Stimulated activated naive CD8-positive, alpha-beta T cell treated with anti-CD3 and anti-CD28 coated beads, Interleukin-15, Interleukin-2, amounts not matched to agents 100 ng/mL and 50 ng/mL, for 24 hours (primary cell): ENCODE data around the gene GPC6.

Experiments used
- H3K27ac Mint-ChIP-seq: one replicate; pipeline ENCODE4 v1.8.0; 2021; ENCODE audit warnings: mild to moderate bottlenecking, mixed read lengths
- H3K27me3 Mint-ChIP-seq: one replicate; pipeline ENCODE4 v1.8.0; 2021; ENCODE audit warnings: mixed read lengths
- H3K36me3 Mint-ChIP-seq: one replicate; pipeline ENCODE4 v1.8.0; 2021; ENCODE audit warnings: low read depth, mixed read lengths
- H3K4me1 Mint-ChIP-seq: one replicate; pipeline ENCODE4 v1.8.0; 2021; ENCODE audit warnings: low read depth, mixed read lengths
- H3K4me3 Mint-ChIP-seq: one replicate; pipeline ENCODE4 v1.8.0; 2021; ENCODE audit warnings: mild to moderate bottlenecking, mixed read lengths
- H3K9me3 Mint-ChIP-seq: one replicate; pipeline ENCODE4 v1.8.0; 2021; ENCODE audit warnings: mixed read lengths

The GPC6 gene

GRCh38 chr13:93244918-93245280 lies 18.3 kb downstream of the GPC6 start:
- Mint-ChIP-seq H3K9me3 (peaks cover 7% of the 10 kb centered on the region), H3K27me3 (no peaks in the 10 kb centered on the region), H3K36me3 (no peaks in the 10 kb centered on the region), H3K27ac (no peak overlapping the region), H3K4me3 (no peak overlapping the region), H3K4me1 (no peaks in the 10 kb centered on the region)

GRCh38 chr13:93246069-93246468 lies 19.5 kb downstream of the GPC6 start:
- H3K27me3 Mint-ChIP-seq, result no peaks in the 10 kb centered on the region
- no peak overlapping the region for H3K27ac Mint-ChIP-seq
- no peak overlapping the region for H3K4me3 Mint-ChIP-seq
- no peaks in the 10 kb centered on the region for H3K4me1 Mint-ChIP-seq
- H3K9me3 Mint-ChIP-seq, result peaks cover 3% of the 10 kb centered on the region
- no peaks in the 10 kb centered on the region for H3K36me3 Mint-ChIP-seq

- H3K36me3 Mint-ChIP-seq, result no peaks in the 10 kb centered on the region
- H3K4me1 Mint-ChIP-seq, result no peaks in the 10 kb centered on the region
- H3K4me3 Mint-ChIP-seq, result no peak overlapping the region
- no peak overlapping the region for H3K27ac Mint-ChIP-seq
- H3K9me3 Mint-ChIP-seq, result no peaks in the 10 kb centered on the region
- no peaks in the 10 kb centered on the region for H3K27me3 Mint-ChIP-seq
Observed at GRCh38 chr13:93248627-93249047, 22.0 kb downstream of the GPC6 start.

- no peak overlapping the region for H3K4me3 Mint-ChIP-seq
- H3K4me1 Mint-ChIP-seq, result no peaks in the 10 kb centered on the region
- no peaks in the 10 kb centered on the region for H3K9me3 Mint-ChIP-seq
- no peaks in the 10 kb centered on the region for H3K36me3 Mint-ChIP-seq
- H3K27me3 Mint-ChIP-seq, result no peaks in the 10 kb centered on the region
- no peak overlapping the region for H3K27ac Mint-ChIP-seq
Observed at GRCh38 chr13:93249364-93250306, 23.0 kb downstream of the GPC6 start.

GRCh38 chr13:93254775-93255174 lies 28.2 kb downstream of the GPC6 start:
- H3K36me3 Mint-ChIP-seq, result no peaks in the 10 kb centered on the region
- H3K4me3 Mint-ChIP-seq, result no peak overlapping the region
- H3K27me3 Mint-ChIP-seq, result no peaks in the 10 kb centered on the region
- no peaks in the 10 kb centered on the region for H3K4me1 Mint-ChIP-seq
- H3K27ac Mint-ChIP-seq, result no peak overlapping the region
- H3K9me3 Mint-ChIP-seq, result peaks cover 3% of the 10 kb centered on the region

GRCh38 chr13:93256998-93257397 lies 30.4 kb downstream of the GPC6 start:
- H3K4me1 Mint-ChIP-seq, result no peaks in the 10 kb centered on the region
- peaks cover 3% of the 10 kb centered on the region for H3K9me3 Mint-ChIP-seq
- no peak overlapping the region for H3K4me3 Mint-ChIP-seq
- no peak overlapping the region for H3K27ac Mint-ChIP-seq
- H3K36me3 Mint-ChIP-seq, result no peaks in the 10 kb centered on the region
- no peaks in the 10 kb centered on the region for H3K27me3 Mint-ChIP-seq

GRCh38 chr13:93259527-93260080 lies 33.0 kb downstream of the GPC6 start:
- Mint-ChIP-seq H3K27ac (no peak overlapping the region), H3K9me3 (peaks cover 3% of the 10 kb centered on the region), H3K4me1 (no peaks in the 10 kb centered on the region), H3K4me3 (no peak overlapping the region), H3K27me3 (no peaks in the 10 kb centered on the region), H3K36me3 (no peaks in the 10 kb centered on the region)

- peaks cover 3% of the 10 kb centered on the region for H3K9me3 Mint-ChIP-seq
- H3K27me3 Mint-ChIP-seq, result no peaks in the 10 kb centered on the region
- H3K4me3 Mint-ChIP-seq, result no peak overlapping the region
- H3K36me3 Mint-ChIP-seq, result no peaks in the 10 kb centered on the region
- H3K4me1 Mint-ChIP-seq, result no peaks in the 10 kb centered on the region
- H3K27ac Mint-ChIP-seq, result no peak overlapping the region
Observed at GRCh38 chr13:93260591-93260990, 34.0 kb downstream of the GPC6 start.

- Mint-ChIP-seq H3K4me1 (no peaks in the 10 kb centered on the region), H3K27me3 (no peaks in the 10 kb centered on the region), H3K36me3 (no peaks in the 10 kb centered on the region), H3K4me3 (no peak overlapping the region), H3K9me3 (no peaks in the 10 kb centered on the region), H3K27ac (no peak overlapping the region)
Observed at GRCh38 chr13:93262729-93263345, 36.2 kb downstream of the GPC6 start.

GRCh38 chr13:93264876-93265275 lies 38.3 kb downstream of the GPC6 start:
- H3K36me3 Mint-ChIP-seq, result no peaks in the 10 kb centered on the region
- H3K4me3 Mint-ChIP-seq, result no peak overlapping the region
- no peak overlapping the region for H3K27ac Mint-ChIP-seq
- no peaks in the 10 kb centered on the region for H3K9me3 Mint-ChIP-seq
- no peaks in the 10 kb centered on the region for H3K4me1 Mint-ChIP-seq
- no peaks in the 10 kb centered on the region for H3K27me3 Mint-ChIP-seq

- H3K4me1 Mint-ChIP-seq, result no peaks in the 10 kb centered on the region
- no peaks in the 10 kb centered on the region for H3K27me3 Mint-ChIP-seq
- H3K9me3 Mint-ChIP-seq, result no peaks in the 10 kb centered on the region
- H3K4me3 Mint-ChIP-seq, result no peak overlapping the region
- H3K36me3 Mint-ChIP-seq, result no peaks in the 10 kb centered on the region
- no peak overlapping the region for H3K27ac Mint-ChIP-seq
Observed at GRCh38 chr13:93265800-93266199, 39.2 kb downstream of the GPC6 start.

GRCh38 chr13:93266681-93267080 lies 40.1 kb downstream of the GPC6 start:
- no peak overlapping the region for H3K4me3 Mint-ChIP-seq
- H3K36me3 Mint-ChIP-seq, result no peaks in the 10 kb centered on the region
- no peaks in the 10 kb centered on the region for H3K9me3 Mint-ChIP-seq
- H3K27me3 Mint-ChIP-seq, result no peaks in the 10 kb centered on the region
- H3K4me1 Mint-ChIP-seq, result no peaks in the 10 kb centered on the region
- no peak overlapping the region for H3K27ac Mint-ChIP-seq

GRCh38 chr13:93268327-93269028 lies 41.9 kb downstream of the GPC6 start:
- Mint-ChIP-seq H3K4me1 (no peaks in the 10 kb centered on the region), H3K36me3 (no peaks in the 10 kb centered on the region), H3K27ac (no peak overlapping the region), H3K27me3 (no peaks in the 10 kb centered on the region), H3K4me3 (no peak overlapping the region), H3K9me3 (no peaks in the 10 kb centered on the region)

- no peaks in the 10 kb centered on the region for H3K4me1 Mint-ChIP-seq
- H3K36me3 Mint-ChIP-seq, result no peaks in the 10 kb centered on the region
- no peak overlapping the region for H3K27ac Mint-ChIP-seq
- no peaks in the 10 kb centered on the region for H3K27me3 Mint-ChIP-seq
- H3K9me3 Mint-ChIP-seq, result no peaks in the 10 kb centered on the region
- H3K4me3 Mint-ChIP-seq, result no peak overlapping the region
Observed at GRCh38 chr13:93270769-93271742, 44.4 kb downstream of the GPC6 start.
